Neural crest cell (in vitro differentiated cells): ENCODE data around the gene INTS13. TPM values are rescaled to one million over a fixed set of nuclear protein-coding genes. Genes with fewer than 3 reads are reported as not detected.

Source experiments
- DNase-seq: peaks from one replicate; pipeline ENCODE4 v3.0.0; 2021; ENCODE audit warnings: low read depth, mixed read lengths, low spot score
- H3K27ac Mint-ChIP-seq: one replicate; pipeline ENCODE4 v1.8.0; 2021; ENCODE audit warnings: mild to moderate bottlenecking, mixed read lengths; ENCODE audit not compliant: unreplicated experiment
- H3K27me3 Mint-ChIP-seq: 2 replicates; pipeline ENCODE4 v1.8.0; 2021; ENCODE audit warnings: low read depth, mild to moderate bottlenecking, mixed read lengths
- H3K36me3 Mint-ChIP-seq: 2 replicates; pipeline ENCODE4 v1.8.0; 2021; ENCODE audit warnings: low read depth, mild to moderate bottlenecking, mixed read lengths
- H3K4me1 Mint-ChIP-seq: 2 replicates; pipeline ENCODE4 v1.8.0; 2021; ENCODE audit warnings: mixed read lengths
- H3K4me3 Mint-ChIP-seq: one replicate; pipeline ENCODE4 v1.8.0; 2021; ENCODE audit warnings: mild to moderate bottlenecking, mixed read lengths
- H3K9me3 Mint-ChIP-seq: 2 replicates; pipeline ENCODE4 v1.8.0; 2021; ENCODE audit warnings: mixed read lengths
- total RNA-seq: library from RNA; stranded (reverse); gene quantifications from 2 replicates; pipeline ENCODE4 v1.2.1, GENCODE V29; 2021
- TF ChIP-seq, protein P1 (sequence below): fragments of 200-600 bp; sonication (generic); conservative IDR thresholded peaks from 2 replicates; pipeline ENCODE4 v1.5.0; 2021; ENCODE audit warnings: antibody characterized with exemption, mild to moderate bottlenecking

INTS13 gene
- total RNA-seq, 1 donor from 2014 or later: 30.6 TPM

DNA sequence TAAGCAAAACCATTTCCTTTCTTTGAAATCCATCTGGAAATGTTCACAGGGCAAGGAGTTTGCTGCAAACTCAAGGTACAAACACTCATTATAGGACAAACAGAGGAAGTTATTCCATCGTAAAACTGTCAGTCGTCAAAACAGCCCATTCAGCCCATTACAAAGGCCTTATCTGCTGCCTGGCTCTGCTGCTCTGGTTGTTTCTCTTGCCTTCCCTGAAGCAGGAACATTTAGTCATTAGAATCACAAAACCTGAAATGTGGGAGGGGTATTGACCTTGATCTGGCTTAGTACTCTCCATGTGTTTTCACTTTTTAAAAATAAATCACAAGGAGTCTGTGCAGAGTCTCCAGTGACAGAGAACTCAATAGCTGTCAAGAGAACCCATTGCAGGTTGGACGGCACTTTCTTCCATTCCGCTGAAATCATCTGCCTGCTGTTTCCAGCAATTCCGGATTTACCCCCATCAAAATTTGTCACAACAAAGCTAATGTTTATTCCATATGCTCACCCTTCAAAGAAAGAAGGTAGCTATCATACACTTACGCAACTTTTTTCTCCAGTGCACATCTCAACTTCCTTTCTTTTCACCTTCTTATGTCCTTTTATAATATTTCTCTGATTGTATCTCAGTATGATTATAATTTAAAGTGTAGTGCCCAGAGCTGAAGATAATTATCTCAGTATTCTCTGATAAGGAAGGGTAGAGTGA is 80.2 kb downstream of the INTS13 start:
- Mint-ChIP-seq H3K4me3 (no peak overlapping the region), H3K9me3 (no peaks in the 10 kb centered on the region), H3K27me3 (no peaks in the 10 kb centered on the region), H3K36me3 (no peaks in the 10 kb centered on the region), H3K27ac (no peak overlapping the region), H3K4me1 (no peaks in the 10 kb centered on the region)
- DNase-seq: no peak
- TF ChIP-seq, protein P1, sequence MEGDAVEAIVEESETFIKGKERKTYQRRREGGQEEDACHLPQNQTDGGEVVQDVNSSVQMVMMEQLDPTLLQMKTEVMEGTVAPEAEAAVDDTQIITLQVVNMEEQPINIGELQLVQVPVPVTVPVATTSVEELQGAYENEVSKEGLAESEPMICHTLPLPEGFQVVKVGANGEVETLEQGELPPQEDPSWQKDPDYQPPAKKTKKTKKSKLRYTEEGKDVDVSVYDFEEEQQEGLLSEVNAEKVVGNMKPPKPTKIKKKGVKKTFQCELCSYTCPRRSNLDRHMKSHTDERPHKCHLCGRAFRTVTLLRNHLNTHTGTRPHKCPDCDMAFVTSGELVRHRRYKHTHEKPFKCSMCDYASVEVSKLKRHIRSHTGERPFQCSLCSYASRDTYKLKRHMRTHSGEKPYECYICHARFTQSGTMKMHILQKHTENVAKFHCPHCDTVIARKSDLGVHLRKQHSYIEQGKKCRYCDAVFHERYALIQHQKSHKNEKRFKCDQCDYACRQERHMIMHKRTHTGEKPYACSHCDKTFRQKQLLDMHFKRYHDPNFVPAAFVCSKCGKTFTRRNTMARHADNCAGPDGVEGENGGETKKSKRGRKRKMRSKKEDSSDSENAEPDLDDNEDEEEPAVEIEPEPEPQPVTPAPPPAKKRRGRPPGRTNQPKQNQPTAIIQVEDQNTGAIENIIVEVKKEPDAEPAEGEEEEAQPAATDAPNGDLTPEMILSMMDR: no peak

DNA sequence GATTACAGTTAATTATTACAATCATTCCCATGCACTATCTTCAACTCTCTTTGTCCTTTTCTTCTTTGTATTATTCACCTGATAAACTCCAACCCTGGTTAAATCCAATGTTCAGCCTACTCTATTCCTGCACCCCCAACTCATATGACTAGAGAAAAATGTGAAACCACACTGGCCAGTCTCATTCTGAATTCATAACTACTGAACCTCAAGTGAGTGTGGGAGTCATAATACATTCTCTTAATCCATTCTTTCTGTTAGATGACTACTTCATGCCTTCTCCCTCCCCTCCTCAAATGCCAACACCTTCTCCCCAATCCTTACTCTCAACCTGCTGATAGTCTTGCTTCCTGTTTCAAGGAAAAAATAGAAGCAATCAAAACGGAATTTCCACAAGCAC is 82.4 kb downstream of the INTS13 start:
- H3K27ac Mint-ChIP-seq: no peak overlapping the region
- no peaks in the 10 kb centered on the region for H3K27me3 Mint-ChIP-seq
- H3K4me3 Mint-ChIP-seq: no peak overlapping the region
- DNase-seq: no peak
- TF ChIP-seq, protein P1: no peak
- no peaks in the 10 kb centered on the region for H3K9me3 Mint-ChIP-seq
- H3K4me1 Mint-ChIP-seq: no peaks in the 10 kb centered on the region
- no peaks in the 10 kb centered on the region for H3K36me3 Mint-ChIP-seq

Other genes starting within 250 kb of the INTS13 start
- 13.9 and 16.7 TPM in 2 replicates for gene ITPR2, start 104.8 kb downstream of the INTS13 start, total RNA-seq
- gene FGFR1OP2, start 489 bp upstream of the INTS13 start, total RNA-seq: 43.2 and 44.1 TPM in 2 replicates
- 53.8 and 55.7 TPM in 2 replicates for gene TM7SF3, start 76.4 kb upstream of the INTS13 start, total RNA-seq
- 41.5 and 51.9 TPM in 2 replicates for gene MED21, start 84.6 kb upstream of the INTS13 start, total RNA-seq
- not detected in 2 replicates for gene C12orf71, start 144.6 kb upstream of the INTS13 start, total RNA-seq